Endothelial cell of hepatic sinusoid (primary cell): ENCODE results near the gene CTU1.

ENCODE experiments used
- in situ Hi-C: cut with HindIII; loops from 2 replicates; pipeline ENCODE4 v1.10.0; 2017; ENCODE audit warnings: low sequenced_read_pairs

CTU1 gene

DNA sequence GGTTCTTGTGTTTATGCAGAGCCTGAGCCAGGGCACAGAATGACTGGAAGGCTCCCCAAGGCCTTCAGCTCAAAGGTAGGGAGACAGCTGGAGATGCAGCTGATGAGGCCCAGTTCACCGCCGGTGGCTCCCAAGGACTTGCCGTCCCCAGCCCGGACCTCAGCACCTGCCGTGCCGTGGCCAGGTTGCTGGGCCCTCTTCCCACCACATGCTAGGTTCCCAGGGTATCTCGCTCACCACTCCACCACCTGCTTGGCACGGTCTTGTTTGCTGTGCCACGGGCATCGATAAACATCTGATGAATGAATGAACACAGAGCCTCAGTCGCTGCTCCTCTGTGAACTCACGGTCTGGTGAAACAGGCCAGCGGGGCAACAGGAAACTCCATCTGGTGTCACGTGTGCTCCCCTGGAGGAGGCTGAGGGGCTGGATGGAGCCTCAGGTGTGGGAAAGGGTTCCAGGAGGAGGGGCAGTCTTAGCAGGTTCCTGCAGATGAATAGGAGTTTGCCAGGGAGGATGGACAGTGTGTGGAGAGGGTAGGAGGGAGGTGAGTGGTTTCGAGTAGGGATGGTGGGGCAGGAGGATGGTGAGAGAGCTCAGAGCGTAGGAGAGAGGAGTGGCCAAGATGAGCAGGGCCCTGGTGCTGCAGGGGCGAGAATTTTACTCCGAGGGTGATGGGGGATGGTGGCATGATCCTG lies 21.9 kb downstream of the CTU1 start:
- in situ Hi-C loops: no loop called here

DNA sequence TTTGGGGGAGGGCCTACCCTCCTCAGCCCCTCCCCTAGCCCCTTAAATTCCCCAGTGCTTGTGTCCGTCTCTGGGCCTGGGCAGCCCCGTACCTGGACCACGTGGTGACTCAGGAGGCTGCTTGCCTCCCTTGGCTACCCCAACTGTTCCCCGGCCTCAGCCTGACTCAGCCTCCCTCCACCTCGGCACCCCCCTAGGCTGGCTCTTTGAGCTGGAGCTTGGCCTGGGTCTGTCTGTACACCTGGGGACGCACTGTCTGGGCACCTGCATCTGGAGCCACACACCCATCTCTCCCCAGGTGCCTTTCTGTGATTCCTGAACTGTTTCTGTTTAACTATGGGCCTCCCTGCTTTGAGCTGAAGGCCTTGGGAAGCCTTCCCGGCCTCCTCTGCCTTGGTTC lies 23.7 kb downstream of the CTU1 start:
- in situ Hi-C loops: no loop called here

DNA sequence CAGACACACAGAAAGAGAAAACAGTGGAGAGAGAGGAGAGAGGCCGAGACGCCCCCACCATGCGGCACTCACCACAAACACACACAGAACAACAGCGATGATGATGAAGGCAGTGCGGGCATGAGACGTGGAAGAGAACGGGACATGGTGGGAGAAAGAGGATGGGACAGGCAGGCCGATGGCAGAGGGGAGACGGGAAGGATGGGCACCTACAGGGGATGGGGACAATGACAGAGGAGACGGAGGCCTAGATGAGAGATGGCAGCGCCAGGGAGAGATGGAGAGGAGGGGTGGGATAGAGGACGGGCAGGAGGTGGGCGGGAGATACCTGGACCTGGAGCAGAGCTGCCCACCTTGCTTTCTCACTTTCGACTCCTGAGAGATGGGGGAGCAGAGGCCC lies 24.4 kb downstream of the CTU1 start:
- in situ Hi-C loops: no loop called here

DNA sequence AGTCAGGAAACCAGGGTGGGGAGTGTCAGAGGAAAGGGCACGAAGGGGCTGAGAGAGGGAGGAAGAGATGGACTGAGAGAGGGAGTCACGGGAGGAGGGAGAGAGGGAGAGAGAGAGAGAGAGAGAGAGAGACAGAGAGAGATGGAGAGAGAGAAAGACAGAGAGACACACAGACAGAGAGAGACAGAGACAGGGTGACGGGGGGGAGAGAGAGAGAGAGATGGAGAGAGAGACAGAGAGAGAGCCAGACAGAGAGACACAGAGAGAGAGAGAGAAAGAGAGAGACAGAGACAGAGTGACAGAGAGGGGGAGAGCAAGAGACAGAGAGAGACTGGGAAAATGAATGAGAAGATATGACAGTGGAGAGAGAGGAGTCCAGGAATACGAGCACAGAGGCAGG lies 25.0 kb downstream of the CTU1 start:
- in situ Hi-C loops: no loop called here

DNA sequence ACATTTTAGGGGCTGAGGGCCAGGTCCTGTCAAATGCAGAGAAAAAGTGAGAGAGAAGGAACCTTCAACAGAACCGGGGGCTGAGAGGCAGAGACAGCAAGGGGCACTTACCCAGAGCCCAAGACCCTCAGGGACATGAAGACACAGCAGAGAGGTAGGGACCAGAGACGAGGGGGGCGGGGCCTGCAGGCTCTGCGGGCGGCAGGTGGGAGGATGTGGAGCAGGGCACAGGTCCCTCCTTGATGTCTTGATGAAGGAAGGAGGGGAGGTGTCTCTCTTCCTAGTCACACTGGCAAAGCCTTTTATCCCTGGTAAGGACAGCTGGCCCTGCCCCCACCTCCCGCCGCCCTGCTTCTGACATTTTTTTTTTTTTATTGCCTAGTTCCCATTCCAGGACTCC lies 25.6 kb downstream of the CTU1 start, which contains the start of gene KLK14:
TSS of gene KLK14 (minus strand) at position 277 of the 400 bp plus-strand sequence. CDS start at position 4, 273 bp downstream.
- in situ Hi-C loops: no loop called here

DNA sequence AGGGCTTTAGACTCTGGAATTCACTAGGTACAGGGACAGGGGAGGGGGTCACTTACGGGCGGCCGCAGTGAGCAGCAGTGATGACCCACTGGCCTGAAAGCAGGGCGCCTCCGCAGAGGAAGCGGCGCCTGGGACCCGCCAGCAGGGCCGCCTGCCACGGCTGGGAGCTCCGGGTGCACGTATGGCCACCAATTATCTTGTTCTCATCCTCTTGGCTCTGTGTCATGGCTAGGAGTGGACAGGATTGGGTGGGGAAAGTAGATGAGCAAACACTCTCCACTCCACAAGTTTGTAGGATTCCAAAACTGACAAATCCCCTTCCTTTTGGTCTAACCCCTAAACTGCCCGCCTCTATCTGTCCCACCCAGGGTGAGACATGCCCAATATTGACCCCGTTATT lies 26.7 kb downstream of the CTU1 start:
- in situ Hi-C loops: no loop called here

DNA sequence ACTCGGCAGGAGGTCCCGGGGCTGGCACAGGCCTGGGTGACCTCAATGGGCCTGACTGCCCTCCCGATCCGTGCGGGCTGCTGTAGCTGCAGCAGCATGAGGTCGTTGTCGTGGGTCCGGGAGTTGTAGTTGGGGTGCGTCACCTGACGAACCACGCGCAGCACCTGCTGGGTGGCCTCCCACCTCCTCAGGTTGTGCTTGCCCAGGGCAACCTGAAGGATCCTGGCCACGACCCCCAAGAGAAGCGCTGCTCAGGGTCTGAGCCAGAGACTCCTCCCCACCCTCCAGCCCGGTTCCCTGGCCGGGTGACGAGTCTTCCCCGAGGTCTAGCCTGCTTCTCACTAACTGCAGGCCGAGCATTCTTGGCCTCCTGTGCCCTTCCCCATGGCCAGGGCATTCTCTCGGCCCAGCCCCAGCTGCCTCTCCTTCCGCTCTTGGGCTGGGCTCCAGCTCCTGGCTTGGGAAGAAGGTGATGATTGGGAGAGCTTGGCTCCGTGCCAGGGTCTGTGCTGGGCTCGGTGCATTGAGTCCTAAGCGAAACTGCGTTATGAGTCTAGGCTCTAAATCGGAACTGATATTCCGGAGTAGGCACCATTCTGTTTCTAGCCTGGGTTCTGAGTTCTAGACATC lies 28.6 kb downstream of the CTU1 start:
- in situ Hi-C loops: no loop called here

DNA sequence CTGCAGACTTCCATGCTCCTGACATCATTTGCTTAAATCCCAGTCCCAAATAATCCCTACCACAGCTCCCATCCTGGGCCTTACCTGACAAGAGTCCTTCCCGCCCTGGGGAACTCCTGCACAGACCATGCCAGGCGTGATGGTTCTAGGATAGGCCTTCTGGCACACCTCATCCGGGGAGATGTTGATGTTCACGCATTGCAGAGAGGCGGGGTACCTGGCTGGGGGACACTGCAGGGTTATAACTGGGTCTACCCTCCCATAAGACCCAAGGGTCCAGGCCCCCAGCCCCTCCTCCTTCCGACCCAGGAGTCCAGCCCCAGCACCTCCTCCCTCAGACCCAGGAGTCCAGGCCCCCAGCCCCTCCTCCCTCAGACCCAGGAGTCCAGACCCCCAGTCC lies 29.5 kb downstream of the CTU1 start:
- in situ Hi-C loops: no loop called here

DNA sequence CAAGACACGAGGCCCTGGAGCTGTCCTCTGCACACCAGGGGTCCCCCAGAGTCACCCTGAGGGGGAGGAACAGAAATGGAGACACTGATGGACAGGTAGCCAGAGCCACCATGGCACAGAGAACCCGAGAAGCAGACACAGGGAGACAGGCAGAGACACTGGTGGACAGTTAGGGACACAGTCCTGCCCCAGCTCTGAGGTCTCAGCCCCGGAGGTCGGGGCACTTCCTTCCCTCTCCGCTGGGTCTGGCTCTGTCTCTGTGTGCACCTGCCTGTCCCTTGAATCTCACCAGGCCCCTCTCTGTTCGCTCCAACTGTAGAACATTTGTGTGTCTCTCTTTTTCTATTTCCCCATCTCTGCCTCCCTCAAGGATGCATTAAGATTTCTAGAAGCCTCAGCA lies 30.1 kb downstream of the CTU1 start:
- in situ Hi-C loops: no loop called here

DNA sequence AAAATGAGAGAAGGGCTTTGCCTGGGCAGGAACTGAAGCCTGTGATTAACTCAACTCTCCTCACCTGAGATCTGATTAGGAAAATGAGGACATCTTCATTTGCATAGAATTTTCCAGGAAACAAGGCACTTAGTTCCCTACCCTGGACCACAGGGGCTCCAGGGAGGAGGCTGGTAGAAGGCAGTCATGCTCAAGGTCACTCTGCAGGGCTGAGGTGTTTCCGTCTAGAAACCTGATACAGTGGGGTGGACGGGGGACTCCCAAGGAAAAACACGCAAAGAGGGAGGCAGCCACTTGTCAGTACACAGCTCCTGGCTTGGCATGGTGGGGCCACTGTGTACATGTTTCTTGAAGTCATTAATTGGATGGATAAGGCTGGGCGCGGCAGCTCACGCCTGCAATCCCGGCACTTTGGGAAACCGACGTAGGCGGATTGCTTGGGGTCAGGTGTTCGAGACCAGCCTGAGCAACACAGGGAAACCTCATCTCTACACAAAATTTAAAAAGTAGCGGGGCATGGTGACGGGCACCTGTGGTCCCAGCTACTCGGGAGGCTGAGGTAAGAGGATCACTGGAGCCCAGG lies 31.5 kb downstream of the CTU1 start:
- in situ Hi-C loops: no loop called here

DNA sequence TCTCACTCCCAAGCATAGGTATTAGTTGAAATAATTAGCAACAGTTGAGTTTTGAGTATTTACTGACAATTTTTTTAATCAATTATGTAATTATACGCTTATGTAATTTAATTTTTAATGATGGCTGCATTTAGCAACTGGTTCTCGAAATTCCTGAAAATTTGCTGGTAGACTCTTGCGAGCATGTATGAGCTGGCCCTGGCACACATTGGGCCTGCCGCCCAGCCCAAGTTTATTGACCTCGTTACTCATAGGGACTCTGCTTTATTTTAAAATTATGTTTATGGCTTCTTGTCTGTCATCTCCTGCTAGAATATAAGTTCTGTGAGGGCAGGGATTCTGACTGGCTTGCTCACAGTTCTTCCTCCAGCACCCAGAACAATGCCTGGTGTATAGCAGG lies 32.2 kb downstream of the CTU1 start:
- in situ Hi-C loops: no loop called here

DNA sequence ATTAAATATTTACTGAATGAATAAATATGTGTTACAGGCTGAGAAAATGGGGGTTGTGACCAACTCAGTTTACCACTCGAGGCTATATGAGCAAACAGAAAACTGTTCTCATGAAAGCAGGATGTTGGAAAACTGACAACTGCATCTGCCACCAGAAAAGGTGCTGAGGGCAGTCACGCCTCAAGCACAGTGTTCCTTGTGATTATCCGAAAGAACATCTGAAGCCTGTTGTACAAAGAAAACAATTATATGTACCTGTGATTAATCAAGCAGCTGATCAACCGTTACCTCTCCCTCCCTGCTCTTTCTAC lies 37.2 kb downstream of the CTU1 start:
- in situ Hi-C loops: no loop called here

DNA sequence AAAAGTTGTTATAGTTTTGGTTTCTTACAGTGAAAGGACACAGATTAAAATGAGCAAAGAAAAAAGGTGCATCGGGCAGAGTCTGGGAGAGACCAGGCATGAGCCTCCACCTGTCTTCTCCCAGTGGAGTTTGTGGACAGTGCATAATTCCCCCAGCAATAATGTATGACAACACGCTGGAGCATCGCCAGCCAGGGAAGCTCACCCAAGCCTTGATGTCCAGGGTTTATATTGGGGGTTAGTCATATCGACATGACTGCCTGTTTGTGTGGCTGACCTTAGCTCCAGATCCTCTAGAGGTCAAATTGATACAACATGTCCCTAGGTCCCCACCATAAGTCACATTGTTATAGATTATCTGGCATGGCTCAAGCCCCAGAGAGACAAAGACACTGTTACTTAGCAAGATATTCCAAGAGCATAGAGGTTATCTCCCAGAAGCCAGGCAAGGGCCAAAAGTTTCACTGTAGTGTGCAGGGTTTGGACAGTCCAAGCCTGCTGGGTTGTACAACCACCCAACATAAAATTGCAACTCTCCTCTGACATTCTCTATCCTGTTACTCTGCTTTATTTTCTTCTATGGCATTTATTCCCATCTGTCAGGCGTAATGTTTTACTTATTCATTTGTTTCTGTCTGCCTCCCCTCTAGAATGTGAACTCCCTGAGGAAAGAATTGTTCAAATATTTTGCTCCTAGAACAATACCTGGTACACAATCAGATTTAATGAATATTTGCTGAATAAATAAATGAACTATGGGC lies 37.7 kb downstream of the CTU1 start:
- in situ Hi-C loops: no loop called here

DNA sequence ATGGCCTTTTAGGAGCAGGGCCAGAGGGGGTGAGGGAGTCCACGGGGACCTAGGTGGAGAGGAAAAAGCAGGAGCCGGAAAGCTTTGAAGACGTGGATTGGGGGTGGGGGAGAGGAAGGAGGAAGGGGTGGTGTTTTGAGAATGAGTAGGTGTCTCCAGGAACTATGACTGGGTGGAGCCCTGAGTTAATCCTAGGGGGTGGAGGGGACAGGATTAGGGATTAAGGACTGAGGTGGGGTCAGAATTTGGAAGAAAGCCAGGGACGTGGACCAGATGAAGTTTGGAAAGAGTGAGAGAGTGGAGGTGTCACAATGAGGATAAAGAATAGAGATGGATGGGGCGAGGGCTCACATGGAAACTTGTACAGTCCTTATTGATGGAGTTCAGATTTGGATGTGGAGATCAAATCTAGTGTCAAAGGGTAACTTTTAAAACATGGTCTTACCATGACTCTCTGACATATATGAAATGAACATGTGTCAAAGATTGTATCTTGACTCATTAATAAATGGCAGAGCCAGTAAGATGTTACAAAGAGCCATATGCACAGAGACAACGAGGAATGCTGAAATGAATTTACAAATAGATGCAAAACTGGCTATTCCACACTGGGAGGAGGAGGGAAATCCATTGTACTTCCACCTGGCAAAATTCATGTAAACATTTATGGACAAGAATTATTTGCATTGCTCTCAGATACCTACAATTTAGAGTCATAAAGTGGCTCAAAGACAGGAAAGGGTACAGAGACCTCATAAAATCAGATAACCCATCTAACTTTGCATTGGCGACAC lies 41.6 kb downstream of the CTU1 start:
- in situ Hi-C loops: no loop called here

DNA sequence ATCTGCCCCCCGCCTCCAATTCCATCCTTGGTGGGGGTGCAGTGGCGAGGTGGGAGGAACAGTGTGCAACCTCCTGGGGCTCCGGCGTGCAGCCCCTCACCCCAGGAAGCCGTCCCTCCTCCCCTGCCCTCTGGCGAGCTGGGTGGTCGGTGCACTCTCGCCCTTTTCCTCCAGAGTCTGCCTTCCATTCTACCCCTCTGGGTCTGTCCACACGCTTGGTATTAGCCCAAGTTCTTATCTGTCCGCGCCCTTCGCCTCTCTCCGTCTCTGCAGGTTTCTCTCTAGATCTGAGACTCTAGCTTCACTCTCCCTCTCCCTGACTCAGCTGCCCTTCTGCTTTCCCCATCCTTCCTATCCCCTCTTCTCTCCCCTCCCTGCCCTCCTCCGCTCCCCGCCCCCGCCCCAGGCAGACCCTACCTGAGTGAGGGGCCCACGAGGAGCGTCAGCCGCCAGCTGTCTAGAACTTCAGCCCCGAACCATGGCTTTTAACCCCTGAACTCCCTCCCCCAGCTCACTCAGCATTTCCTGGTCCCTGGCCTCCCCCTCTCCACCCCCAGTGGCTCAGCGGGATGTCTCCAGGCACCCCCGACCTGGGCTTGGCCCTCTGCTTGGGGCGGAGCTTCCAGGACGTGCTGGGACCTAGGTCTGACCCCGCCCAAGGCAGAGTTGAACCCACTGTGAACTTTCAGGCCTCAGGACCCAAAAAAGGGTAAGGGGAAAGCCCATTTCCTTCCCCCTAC lies 42.8 kb downstream of the CTU1 start:
- in situ Hi-C loops: no loop called here

DNA sequence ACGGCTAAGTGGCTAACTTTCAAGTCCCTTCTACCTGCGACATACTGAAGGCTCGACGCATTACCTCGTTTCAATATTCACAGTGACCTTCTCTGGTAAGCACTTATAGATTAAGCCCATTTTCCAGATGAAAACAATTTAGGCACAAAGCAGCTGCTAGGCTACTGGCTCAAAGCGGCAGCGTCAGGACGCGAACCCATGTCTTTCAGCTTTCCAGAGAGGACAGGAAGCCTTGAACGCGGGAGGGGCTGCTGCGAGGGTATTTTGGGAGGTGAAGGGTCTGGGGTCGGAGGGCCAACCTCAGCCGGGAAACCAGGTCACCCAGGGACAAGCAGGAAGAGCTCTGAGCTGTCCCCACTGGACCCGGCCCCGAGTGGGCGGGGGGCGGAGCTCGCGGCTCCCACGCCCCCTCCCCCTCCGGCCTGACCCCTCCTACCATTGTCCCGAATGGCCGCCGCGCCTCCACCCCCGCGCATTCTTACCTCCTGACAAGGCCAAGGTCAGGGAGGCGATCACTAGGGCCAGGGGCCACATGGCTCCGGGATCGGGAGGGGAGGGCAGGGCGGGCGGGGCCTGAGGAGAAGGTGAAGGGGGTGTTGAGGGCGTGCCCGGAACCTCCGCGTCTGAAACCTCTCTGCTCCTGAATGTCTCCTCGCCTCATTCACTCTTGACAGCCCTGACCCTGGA lies 43.5 kb downstream of the CTU1 start, which contains the start of gene KLK13:
TSS of gene KLK13 (minus strand) at position 559 of the 687 bp plus-strand sequence. CDS start at position 534, 25 bp downstream.
- in situ Hi-C loops: no loop called here

DNA sequence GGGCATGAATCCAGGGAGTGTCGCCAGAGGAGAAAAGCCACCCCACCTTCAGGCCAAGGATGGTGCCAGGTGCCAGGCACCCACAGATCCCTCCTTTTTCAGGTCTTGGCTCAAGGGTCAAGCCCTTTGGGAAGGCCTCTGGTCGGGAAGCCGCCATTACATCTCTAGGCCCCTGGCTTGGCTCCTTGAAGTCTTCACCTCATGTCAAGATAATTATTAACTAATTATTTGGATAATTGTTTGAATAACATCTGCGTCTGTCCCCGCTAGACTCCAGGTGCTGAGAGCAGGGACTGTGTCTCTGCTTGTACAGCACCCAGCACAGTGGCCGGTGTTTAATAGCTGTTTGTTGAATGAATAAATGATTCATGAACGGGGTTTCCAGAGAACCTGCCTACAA lies 44.5 kb downstream of the CTU1 start:
- in situ Hi-C loops: no loop called here

DNA sequence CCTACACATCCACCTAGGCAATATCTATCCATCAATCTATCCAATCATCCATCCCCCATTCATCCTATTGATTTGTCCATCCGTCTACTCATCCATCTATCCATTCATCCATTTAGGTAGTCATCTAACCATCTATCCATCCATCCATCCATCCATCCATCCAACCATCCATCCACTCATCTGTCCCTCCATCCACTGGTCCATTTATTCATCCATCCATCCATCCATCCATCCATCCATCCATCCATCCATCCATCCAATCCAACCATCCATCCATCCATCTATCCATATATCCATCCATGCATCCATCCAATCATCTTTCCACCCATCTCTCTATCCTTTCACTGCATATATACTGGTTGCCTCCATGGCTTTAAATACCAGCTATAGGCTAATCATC lies 47.2 kb downstream of the CTU1 start:
- in situ Hi-C loops: no loop called here

DNA sequence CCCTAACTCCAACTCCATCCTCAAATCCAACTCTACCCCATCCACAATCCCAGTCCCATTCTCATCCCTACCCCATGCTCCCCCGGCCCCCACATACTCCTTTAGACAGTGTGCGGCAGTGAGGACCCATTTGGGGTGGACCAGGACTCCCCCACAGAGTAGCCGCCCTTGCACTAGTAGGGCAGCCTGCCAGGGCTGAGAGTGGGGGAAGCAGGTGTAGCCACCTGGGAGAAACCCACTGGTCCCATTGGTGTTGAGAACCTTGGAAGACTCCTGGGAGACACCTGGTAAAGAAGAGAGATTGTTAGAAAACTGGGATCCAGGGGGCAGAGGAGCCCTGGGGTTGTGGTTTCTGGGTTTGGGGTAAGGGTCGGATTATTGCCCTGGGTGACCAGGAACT lies 47.9 kb downstream of the CTU1 start:
- in situ Hi-C loops: no loop called here

DNA sequence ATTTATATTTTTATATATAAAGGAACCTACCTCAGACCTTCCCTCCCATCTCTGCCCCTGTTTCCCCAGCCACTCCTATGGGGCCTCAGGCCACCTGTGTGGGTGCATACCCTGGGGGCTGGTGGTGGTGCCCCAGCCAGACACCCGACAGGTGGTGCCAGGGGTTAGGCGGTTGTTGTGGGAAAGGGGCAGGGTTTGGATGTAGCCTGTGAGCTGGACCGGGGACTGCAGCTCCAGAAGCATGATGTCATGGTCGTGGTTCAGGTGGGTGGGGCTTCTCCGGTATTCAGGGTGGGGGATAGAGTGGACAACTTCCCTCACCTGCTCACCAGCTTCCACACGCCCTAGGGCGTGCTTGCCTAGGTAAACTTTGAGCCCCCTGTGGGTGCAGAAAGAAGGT lies 48.5 kb downstream of the CTU1 start:
- in situ Hi-C loops: loop anchor here (10.0 kb wide), 1 partner anchor 195 kb away; no protein-coding TSS in a partner anchor
